Activated T-cell treated with anti-CD3 and anti-CD28 coated beads, Interleukin-2, amount 50 U/mL, for 4 hours (primary cell): ENCODE data around the gene FHOD3. TPM values are rescaled to one million over a fixed set of nuclear protein-coding genes. Genes with fewer than 3 reads are reported as not detected.

Experiments used
- ATAC-seq, 2 donors: fragments of 200-7000 bp; cut with Tn5 transposase; one replicate each; pipeline ENCODE4 v1.10.0; 2021
- DNase-seq: peaks from one replicate; pipeline ENCODE4 v3.0.0-alpha.2; 2020
- H3K27me3 Mint-ChIP-seq: one replicate; pipeline ENCODE4 v1.8.0; 2021; ENCODE audit warnings: low read depth, mixed read lengths
- H3K36me3 Mint-ChIP-seq: one replicate; pipeline ENCODE4 v1.8.0; 2022; ENCODE audit warnings: mixed read lengths; ENCODE audit not compliant: insufficient read depth
- H3K4me1 Mint-ChIP-seq: one replicate; pipeline ENCODE4 v1.8.0; 2021; ENCODE audit warnings: low read depth, mixed read lengths
- H3K4me3 Mint-ChIP-seq: one replicate; pipeline ENCODE4 v1.8.0; 2021; ENCODE audit warnings: mild to moderate bottlenecking, moderate library complexity, mixed read lengths
- H3K9me3 Mint-ChIP-seq: one replicate; pipeline ENCODE4 v1.8.0; 2021; ENCODE audit warnings: mixed read lengths
- total RNA-seq, 3 donors: library from RNA; stranded (reverse); gene quantifications; one replicate each; pipeline ENCODE4 v1.2.1, GENCODE V29; 2021

Gene FHOD3
- total RNA-seq, 3 donors from 2014 or later: 0.13 TPM; not detected in 2

- DNase-seq: no peak
- Mint-ChIP-seq H3K4me3 (no peak overlapping the region), H3K9me3 (peaks cover 2% of the 10 kb centered on the region), H3K4me1 (peaks cover 3% of the 10 kb centered on the region), H3K27me3 (peaks cover 20% of the 10 kb centered on the region), H3K36me3 (no peaks in the 10 kb centered on the region)
- ATAC-seq: no peak
These were observed 14.1 kb upstream of the FHOD3 start for GRCh38 chr18:36283448-36283847.

- no peak for DNase-seq
- no peak for ATAC-seq
- no peaks in the 10 kb centered on the region for H3K36me3 Mint-ChIP-seq
- no peak overlapping the region for H3K4me3 Mint-ChIP-seq
- H3K9me3 Mint-ChIP-seq: peaks cover 5% of the 10 kb centered on the region
- H3K27me3 Mint-ChIP-seq: peaks cover 22% of the 10 kb centered on the region
- peaks cover 3% of the 10 kb centered on the region for H3K4me1 Mint-ChIP-seq
These were observed 13.2 kb upstream of the FHOD3 start for GRCh38 chr18:36284268-36284667.

- DNase-seq: peak; percentile 20
- Mint-ChIP-seq H3K4me1 (peaks cover 3% of the 10 kb centered on the region), H3K27me3 (peaks cover 22% of the 10 kb centered on the region), H3K9me3 (peaks cover 5% of the 10 kb centered on the region), H3K36me3 (no peaks in the 10 kb centered on the region), H3K4me3 (no peak overlapping the region)
- peak in 1 of 2 donors; percentile 48 for ATAC-seq
These were observed 12.7 kb upstream of the FHOD3 start for GRCh38 chr18:36284671-36285295.

GRCh38 chr18:36287653-36288052 lies 9.9 kb upstream of the FHOD3 start:
- Mint-ChIP-seq H3K36me3 (no peaks in the 10 kb centered on the region), H3K4me3 (no peak overlapping the region), H3K4me1 (peaks cover 3% of the 10 kb centered on the region), H3K27me3 (peaks cover 18% of the 10 kb centered on the region), H3K9me3 (peaks cover 5% of the 10 kb centered on the region)
- ATAC-seq: no peak
- no peak for DNase-seq

- DNase-seq (no peak), ATAC-seq (no peak)
- Mint-ChIP-seq H3K36me3 (no peaks in the 10 kb centered on the region), H3K27me3 (peaks cover 18% of the 10 kb centered on the region), H3K4me3 (no peak overlapping the region), H3K4me1 (peaks cover 3% of the 10 kb centered on the region), H3K9me3 (peaks cover 5% of the 10 kb centered on the region)
These were observed 8.8 kb upstream of the FHOD3 start for GRCh38 chr18:36288689-36289088.

- peaks cover 15% of the 10 kb centered on the region for H3K27me3 Mint-ChIP-seq
- H3K4me3 Mint-ChIP-seq: no peak overlapping the region
- H3K9me3 Mint-ChIP-seq: no peaks in the 10 kb centered on the region
- no peak for ATAC-seq
- no peaks in the 10 kb centered on the region for H3K36me3 Mint-ChIP-seq
- DNase-seq: no peak
- no peaks in the 10 kb centered on the region for H3K4me1 Mint-ChIP-seq
These were observed 3.5 kb upstream of the FHOD3 start for GRCh38 chr18:36294031-36294430.

GRCh38 chr18:36295214-36295613 lies 2.3 kb upstream of the FHOD3 start:
- peaks cover 23% of the 10 kb centered on the region for H3K27me3 Mint-ChIP-seq
- H3K4me1 Mint-ChIP-seq: peaks cover 1% of the 10 kb centered on the region
- ATAC-seq (no peak), DNase-seq (no peak)
- H3K9me3 Mint-ChIP-seq: no peaks in the 10 kb centered on the region
- no peaks in the 10 kb centered on the region for H3K36me3 Mint-ChIP-seq
- H3K4me3 Mint-ChIP-seq: no peak overlapping the region

GRCh38 chr18:36295880-36296301 lies 1.6 kb upstream of the FHOD3 start:
- Mint-ChIP-seq H3K27me3 (peaks cover 28% of the 10 kb centered on the region), H3K36me3 (no peaks in the 10 kb centered on the region), H3K9me3 (no peaks in the 10 kb centered on the region), H3K4me3 (no peak overlapping the region), H3K4me1 (peaks cover 1% of the 10 kb centered on the region)
- ATAC-seq (no peak), DNase-seq (no peak)

- H3K27me3 Mint-ChIP-seq: peaks cover 31% of the 10 kb centered on the region
- ATAC-seq (peak; percentile 29 to 32), DNase-seq (no peak)
- H3K4me3 Mint-ChIP-seq: no peak overlapping the region
- no peaks in the 10 kb centered on the region for H3K9me3 Mint-ChIP-seq
- no peaks in the 10 kb centered on the region for H3K36me3 Mint-ChIP-seq
- peaks cover 1% of the 10 kb centered on the region for H3K4me1 Mint-ChIP-seq
These were observed 680 bp upstream of the FHOD3 start for GRCh38 chr18:36296650-36297416.

- H3K36me3 Mint-ChIP-seq: no peaks in the 10 kb centered on the region
- peaks cover 41% of the 10 kb centered on the region for H3K27me3 Mint-ChIP-seq
- H3K9me3 Mint-ChIP-seq: no peaks in the 10 kb centered on the region
- DNase-seq: no peak
- peak; percentile 13 to 42 for ATAC-seq
- no peak overlapping the region for H3K4me3 Mint-ChIP-seq
- peaks cover 1% of the 10 kb centered on the region for H3K4me1 Mint-ChIP-seq
These were observed 721 bp downstream of the FHOD3 start for GRCh38 chr18:36298126-36298741.

GRCh38 chr18:36299015-36299414 lies 1.5 kb downstream of the FHOD3 start:
- H3K27me3 Mint-ChIP-seq: peaks cover 45% of the 10 kb centered on the region
- no peaks in the 10 kb centered on the region for H3K9me3 Mint-ChIP-seq
- peak overlapping the region; percentile 40 for H3K4me3 Mint-ChIP-seq
- ATAC-seq (no peak), DNase-seq (no peak)
- H3K36me3 Mint-ChIP-seq: no peaks in the 10 kb centered on the region
- peaks cover 1% of the 10 kb centered on the region for H3K4me1 Mint-ChIP-seq

- Mint-ChIP-seq H3K9me3 (no peaks in the 10 kb centered on the region), H3K36me3 (no peaks in the 10 kb centered on the region), H3K27me3 (peaks cover 47% of the 10 kb centered on the region), H3K4me3 (no peak overlapping the region), H3K4me1 (peaks cover 1% of the 10 kb centered on the region)
- no peak for DNase-seq
- ATAC-seq: no peak
These were observed 2.7 kb downstream of the FHOD3 start for GRCh38 chr18:36300211-36300610.

- Mint-ChIP-seq H3K36me3 (no peaks in the 10 kb centered on the region), H3K27me3 (peaks cover 53% of the 10 kb centered on the region), H3K9me3 (no peaks in the 10 kb centered on the region)
These were observed 4.4 kb downstream of the FHOD3 start for GRCh38 chr18:36301884-36302283.

GRCh38 chr18:36302676-36303075 lies 5.2 kb downstream of the FHOD3 start:
- no peaks in the 10 kb centered on the region for H3K36me3 Mint-ChIP-seq
- DNase-seq: no peak
- ATAC-seq: no peak
- H3K27me3 Mint-ChIP-seq: peaks cover 57% of the 10 kb centered on the region
- no peaks in the 10 kb centered on the region for H3K9me3 Mint-ChIP-seq
- no peak overlapping the region for H3K4me3 Mint-ChIP-seq
- H3K4me1 Mint-ChIP-seq: peaks cover 1% of the 10 kb centered on the region

More at GRCh38 chr18:36301884-36302283, 4.4 kb downstream of the FHOD3 start:
- no peak overlapping the region for H3K4me3 Mint-ChIP-seq
- H3K4me1 Mint-ChIP-seq: peaks cover 1% of the 10 kb centered on the region
- no peak for ATAC-seq
- DNase-seq: no peak
